GM10266 (cell line): Measurements from ENCODE around the gene ISG15.
"Not testable (repeated sequence)": the region's sequence is repeated elsewhere in the genome, so short reads cannot be mapped to it uniquely, and the experiment has no call there.

Experiments used
- DNase-seq: peaks from one replicate; pipeline ENCODE4 v3.0.0; 2012; ENCODE audit errors: extremely low spot score
- TF ChIP-seq, protein P1 (sequence below): IDR thresholded peaks from 2 replicates; pipeline ENCODE4 v1.5.1; 2012; ENCODE audit warnings: mild to moderate bottlenecking, low read depth; ENCODE audit not compliant: control insufficient read depth, insufficient read depth; ENCODE audit errors: missing control alignments

ISG15 gene

DNA sequence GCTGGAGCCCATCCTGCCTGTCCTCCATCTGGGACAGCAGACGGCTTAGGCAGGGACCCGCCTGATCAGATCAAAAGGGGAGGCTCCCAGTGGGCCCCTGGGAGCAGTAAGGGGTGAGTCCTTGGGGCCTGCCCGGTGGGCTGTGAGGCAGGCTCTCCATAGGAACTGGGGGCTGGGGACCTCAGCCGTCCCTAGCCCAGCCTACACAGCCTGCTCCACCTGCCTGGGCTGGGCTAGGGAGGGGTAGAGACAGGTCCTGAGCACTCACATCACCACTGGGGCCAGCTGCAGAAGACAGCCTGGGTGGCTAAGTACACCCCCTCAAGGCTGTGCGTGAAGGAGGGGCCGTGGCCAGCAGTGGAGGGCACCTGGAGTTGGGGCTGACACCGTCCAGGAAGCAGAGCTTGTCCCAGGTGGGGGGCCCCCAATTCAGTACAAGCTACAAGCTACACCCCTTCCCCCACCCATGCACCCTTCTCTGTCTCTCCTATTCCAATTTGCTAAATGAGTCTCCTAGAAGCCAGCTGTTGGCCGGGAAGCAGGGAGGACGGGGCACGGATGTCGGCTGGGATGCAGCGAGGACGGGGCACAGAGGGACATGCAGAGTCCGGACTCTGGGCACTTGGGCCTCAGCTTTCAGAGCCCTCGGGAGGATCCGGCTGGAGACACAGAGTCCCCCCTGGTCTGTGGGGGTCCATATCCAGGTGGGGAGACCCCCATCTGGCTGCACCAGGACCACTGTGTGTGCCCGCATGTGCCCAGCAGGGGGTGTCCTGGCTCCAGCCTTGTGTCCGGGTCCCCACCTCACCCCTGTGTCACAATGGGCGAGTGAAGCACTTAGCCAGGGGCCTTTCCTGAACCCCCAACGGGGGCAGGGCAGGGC, 1.7 kb downstream of the ISG15 start:
- no peak for DNase-seq
- TF ChIP-seq, protein P1, sequence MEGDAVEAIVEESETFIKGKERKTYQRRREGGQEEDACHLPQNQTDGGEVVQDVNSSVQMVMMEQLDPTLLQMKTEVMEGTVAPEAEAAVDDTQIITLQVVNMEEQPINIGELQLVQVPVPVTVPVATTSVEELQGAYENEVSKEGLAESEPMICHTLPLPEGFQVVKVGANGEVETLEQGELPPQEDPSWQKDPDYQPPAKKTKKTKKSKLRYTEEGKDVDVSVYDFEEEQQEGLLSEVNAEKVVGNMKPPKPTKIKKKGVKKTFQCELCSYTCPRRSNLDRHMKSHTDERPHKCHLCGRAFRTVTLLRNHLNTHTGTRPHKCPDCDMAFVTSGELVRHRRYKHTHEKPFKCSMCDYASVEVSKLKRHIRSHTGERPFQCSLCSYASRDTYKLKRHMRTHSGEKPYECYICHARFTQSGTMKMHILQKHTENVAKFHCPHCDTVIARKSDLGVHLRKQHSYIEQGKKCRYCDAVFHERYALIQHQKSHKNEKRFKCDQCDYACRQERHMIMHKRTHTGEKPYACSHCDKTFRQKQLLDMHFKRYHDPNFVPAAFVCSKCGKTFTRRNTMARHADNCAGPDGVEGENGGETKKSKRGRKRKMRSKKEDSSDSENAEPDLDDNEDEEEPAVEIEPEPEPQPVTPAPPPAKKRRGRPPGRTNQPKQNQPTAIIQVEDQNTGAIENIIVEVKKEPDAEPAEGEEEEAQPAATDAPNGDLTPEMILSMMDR, result peak; percentile 43

DNA sequence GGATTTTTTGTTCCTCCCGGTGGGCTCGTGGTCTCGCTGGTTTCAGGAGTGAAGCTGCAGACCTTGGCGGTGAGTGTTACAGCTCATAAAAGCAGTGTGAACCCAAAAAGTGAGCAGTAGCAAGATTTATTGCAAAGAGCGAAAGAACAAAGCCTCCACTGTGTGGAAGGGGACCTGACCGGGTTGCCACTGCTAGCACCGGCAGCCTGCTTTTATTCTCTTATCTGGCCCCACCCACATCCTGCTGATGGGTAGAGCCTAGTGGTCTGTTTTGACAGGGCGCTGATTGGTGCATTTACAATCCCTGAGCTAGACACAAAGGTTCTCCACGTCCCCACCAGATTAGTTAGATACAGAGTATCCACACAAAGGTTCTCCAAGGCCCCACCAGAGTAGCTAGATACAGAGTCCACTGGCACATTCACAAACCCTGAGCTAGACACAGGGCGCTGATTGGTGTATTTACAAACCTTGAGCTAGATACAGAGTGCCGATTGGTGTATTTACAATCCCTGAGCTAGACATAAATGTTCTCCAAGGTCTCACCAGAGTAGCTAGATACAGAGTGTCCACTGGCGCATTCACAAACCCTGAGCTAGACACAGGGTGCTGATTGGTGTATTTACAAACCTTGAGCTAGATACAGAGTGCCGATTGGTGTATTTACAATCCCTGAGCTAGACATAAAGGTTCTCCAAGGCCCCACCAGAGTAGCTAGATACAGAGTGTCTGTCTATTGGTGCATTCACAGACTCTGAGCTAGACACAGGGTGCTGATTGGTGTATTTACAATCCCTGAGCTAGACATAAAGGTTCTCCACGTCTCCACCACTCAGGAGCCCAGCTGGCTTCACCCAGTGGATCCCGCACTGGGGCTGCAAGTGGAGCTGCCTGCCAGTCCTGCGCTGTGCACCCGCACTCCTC, 4.4 kb downstream of the ISG15 start:
- not testable (repeated sequence) for DNase-seq

DNA sequence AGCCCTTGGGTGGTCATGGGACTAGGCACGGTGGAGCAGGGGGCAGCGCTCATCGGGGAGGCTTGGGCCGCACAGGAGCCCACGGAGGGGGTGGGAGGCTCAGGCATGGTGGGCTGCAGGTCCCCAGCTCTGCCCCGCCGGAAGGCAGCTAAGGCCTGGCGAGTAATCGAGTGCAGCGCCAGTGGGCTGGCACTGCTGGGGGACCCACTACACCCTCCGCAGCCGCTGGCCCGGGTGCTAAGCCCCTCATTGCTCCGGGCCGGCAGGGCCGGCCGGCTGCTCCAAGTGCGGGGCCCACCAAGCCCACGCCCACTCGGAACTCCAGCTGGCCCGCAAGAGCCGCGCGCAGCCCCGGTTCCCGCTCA, 5.0 kb downstream of the ISG15 start:
- DNase-seq, result not testable (repeated sequence)

DNA sequence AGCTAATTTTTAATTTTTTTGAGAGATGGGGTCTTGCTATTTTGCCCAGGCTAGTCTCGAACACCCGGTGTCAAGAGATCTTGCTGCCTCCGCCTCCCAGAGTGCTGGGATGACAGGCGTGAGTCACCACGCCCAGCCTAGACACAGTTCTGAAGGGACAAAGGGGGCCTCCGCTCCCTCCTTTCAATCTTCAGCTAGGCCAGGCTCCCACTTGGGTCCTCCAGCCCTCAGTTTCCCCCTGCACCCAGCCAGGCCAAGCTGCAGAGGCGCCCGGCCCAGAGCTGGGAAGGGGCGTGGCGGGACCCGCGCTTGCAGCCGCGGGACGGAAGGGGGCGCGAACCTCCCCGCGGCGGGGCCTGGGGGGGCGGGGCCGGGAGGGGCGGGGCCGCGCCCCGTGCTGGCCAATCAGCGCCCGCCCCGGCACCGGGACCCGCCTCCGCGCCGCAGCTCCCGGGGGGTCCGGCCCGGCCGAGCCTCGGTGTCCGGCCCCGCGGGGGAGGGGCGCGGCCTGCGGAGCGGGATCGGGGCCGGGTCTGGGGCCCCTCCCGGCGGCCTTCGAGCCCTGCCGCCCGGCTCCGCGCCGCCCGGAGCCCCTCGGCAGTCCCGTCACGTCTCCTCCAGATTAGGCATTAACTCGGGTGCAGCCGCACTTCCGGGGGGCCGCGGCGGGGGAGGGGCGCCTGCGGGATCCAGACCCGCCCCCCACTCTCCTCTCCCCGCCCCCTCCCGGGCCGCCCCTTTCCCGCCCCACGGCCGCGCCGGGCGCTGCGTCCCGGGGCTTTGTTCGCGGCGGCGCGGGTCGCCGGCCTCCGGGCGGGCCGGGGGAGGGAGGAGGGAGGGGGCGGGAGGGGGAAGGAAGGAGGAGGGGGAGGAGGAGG, 6.1 kb downstream of the ISG15 start:
- TF ChIP-seq, protein P1, result peak; percentile 71
- DNase-seq, result peak; percentile 99

DNA sequence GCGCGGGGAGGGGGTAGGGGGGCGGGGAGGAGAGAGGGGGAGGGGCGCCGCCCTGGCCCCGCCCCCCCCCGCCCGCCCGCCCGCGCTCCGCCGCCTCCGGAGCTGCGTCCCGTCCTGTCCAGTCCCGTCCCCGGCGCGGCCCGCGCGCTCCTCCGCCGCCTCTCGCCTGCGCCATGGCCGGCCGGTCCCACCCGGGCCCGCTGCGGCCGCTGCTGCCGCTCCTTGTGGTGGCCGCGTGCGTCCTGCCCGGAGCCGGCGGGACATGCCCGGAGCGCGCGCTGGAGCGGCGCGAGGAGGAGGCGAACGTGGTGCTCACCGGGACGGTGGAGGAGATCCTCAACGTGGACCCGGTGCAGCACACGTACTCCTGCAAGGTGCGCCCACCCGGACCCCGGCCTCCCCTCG, 6.7 kb downstream of the ISG15 start, which contains the start of gene AGRN:
AGRN (plus strand) TSS at position 121 of the 405 bp plus-strand sequence; CDS start at position 174, 53 bp downstream.
- TF ChIP-seq, protein P1, result no peak
- DNase-seq, result peak; percentile 85

DNA sequence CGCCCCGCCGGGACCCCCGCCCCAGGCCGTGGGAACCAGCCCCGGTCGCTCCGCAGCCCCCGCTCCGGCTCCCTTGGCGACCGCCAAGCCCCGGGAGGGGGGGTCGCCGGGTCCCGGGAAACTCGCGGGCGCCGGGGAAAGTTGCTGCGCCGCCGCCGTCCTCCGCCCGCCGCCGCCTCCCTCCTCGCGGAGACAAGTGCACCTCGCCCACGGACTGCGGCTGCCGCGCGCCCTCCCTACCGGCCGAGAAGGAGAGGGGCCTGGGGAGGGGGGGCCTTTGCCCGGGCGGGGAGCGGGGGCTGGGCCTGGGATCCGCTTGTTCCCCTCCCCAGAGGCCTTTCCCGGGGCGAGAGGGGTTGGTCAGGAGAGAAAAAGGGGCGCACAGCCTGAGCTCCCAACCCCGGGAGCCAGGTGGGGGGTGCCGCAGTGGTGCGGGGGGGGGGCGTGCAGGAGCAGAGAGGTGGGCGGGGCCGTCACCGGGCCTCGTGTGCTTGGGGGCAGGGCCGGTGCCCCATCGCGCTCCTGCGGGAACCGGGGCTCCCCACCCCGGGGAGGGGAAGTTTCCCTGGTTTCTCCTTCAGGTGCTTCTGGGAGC, 7.2 kb downstream of the ISG15 start:
- DNase-seq, result no peak
- TF ChIP-seq, protein P1, result no peak

DNA sequence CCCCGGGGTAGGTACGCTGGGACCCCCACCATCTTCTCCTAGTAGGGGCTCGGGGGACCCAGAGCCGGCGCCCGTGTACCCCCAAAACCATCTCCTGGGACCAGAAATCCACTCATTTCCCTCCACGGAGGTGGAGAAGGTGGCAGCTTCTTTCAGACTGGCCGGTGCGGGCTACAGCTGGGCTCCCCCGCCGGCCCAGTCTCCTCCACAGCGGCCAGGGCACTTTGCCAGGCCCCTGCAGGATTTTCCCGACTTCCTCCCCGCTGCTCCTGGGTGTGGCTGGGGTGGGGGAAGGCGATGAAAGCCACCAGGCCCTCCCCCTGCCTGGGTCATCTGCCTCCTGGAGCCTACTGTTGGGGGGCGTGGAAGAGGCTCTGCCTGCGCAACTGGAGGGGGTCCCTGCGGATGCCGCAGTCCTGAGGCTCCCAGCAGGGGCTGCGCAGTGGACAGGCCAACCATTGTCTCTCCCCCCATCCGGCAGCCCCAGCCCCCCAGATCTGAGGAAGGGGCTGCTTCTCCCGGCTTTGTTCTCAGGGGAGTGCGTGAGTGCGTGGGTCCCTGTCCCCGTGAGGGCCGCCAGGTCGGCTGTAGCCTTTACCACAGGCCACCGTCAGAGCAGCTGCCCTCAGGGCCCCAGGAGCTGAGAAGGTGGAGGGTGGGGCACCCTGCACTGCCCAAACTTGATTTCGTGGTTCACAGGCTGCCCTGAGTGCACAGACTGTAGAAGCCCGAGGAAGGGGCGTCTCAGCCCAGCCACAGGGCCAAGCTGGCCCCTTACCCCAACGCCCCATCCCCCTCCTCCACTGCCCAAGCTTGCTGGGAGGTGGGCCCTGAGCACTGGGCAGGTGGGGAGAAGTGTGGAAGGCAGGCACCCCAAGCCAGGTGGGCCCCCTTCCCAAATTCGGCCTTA, 8.0 kb downstream of the ISG15 start:
- no peak for DNase-seq
- TF ChIP-seq, protein P1, result no peak
